Stimulated activated CD4-positive, alpha-beta T cell treated with anti-CD3 and anti-CD28 coated beads, Interleukin-2, amount 100 ng/mL, for 48 hours (primary cell): ENCODE results near the gene SCAF4.
A peak's percentile ranks its signal among the peaks of the same experiment; 100 is the strongest.
"Not testable (repeated sequence)": the region's sequence is repeated elsewhere in the genome, so short reads cannot be mapped to it uniquely, and the experiment has no call there.

Source experiments
- DNase-seq, 2 donors: peaks; one replicate each; pipeline ENCODE4 v3.0.0-alpha.2; 2020

The SCAF4 gene

GRCh38 chr21:31668651-31669491 is 63.0 kb downstream of the SCAF4 start:
- DNase-seq = no peak

GRCh38 chr21:31667639-31668038 is 64.3 kb downstream of the SCAF4 start:
- DNase-seq = no peak

- DNase-seq = no peak
Measured at GRCh38 chr21:31667132-31667531, 64.8 kb downstream of the SCAF4 start.

GRCh38 chr21:31666445-31667010 is 65.4 kb downstream of the SCAF4 start:
- no peak for DNase-seq

- not testable (repeated sequence) for DNase-seq
Measured at GRCh38 chr21:31665869-31666268, 66.0 kb downstream of the SCAF4 start.

DNA sequence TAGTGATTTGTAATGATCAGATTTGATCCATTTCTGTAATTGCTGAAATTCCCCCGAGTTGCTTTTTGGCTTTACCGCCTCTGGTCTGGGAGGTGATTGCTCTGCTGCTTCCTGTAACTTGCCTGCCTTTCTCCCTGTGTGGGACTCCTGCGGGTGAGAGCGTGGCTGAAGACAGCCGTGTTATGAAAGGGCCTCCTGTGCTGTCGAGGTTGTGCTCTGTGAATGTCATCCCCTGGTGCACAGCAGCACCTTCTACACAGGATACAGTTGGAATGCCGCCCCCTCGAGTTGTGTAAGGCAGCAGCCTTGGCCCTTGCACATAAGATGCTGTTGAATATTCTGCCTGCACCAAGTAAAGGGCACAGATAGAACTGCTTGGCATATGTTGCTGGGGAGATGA is 66.5 kb downstream of the SCAF4 start:
- peak in 1 of 2 donors; percentile 12 for DNase-seq

- no peak for DNase-seq
Measured at GRCh38 chr21:31663584-31664249, 68.2 kb downstream of the SCAF4 start.

DNA sequence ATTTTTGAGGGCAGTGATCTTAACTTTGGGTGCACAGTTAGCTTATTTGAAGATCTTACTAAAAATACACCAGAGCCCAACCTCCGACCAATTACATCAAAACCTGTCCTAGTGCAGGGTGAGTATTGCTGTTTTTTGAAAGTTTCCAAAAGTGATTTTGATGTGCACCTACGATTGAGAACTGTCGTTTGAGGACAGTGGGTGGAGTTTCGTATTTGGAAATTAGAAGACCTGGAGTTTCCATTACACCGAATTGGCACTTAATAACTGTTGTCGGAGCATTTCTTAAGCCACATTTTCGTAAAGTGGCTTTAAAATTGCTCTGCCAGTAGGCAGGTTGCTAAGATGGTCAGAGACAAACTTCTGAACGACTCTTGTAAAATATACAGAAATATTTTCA is 71.3 kb downstream of the SCAF4 start:
- no peak for DNase-seq

DNA sequence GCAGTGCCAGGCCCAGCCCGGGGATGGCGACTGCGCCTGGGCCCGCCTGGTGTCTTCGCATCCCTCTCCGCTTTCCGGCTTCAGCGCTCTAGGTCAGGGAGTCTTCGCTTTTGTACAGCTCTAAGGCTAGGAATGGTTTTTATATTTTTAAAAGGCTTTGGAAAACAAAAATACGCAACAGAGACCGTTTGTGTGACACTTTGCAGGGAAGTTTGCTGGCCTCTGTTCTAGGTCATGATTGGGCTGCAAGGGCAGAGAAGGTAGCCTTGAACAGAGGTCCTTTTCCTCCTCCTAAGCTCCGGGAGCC is 71.7 kb downstream of the SCAF4 start:
- no peak for DNase-seq

DNA sequence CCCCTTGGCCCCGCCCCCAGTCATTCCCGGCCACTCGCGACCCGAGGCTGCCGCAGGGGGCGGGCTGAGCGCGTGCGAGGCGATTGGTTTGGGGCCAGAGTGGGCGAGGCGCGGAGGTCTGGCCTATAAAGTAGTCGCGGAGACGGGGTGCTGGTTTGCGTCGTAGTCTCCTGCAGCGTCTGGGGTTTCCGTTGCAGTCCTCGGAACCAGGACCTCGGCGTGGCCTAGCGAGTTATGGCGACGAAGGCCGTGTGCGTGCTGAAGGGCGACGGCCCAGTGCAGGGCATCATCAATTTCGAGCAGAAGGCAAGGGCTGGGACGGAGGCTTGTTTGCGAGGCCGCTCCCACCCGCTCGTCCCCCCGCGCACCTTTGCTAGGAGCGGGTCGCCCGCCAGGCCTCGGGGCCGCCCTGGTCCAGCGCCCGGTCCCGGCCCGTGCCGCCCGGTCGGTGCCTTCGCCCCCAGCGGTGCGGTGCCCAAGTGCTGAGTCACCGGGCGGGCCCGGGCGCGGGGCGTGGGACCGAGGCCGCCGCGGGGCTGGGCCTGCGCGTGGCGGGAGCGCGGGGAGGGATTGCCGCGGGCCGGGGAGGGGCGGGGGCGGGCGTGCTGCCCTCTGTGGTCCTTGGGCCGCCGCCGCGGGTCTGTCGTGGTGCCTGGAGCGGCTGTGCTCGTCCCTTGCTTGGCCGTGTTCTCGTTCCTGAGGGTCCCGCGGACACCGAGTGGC is 72.2 kb downstream of the SCAF4 start, which contains the start of gene SOD1:
TSS of gene SOD1 (plus strand) at position 158 of the 723 bp plus-strand sequence. CDS start at position 235, 77 bp downstream.
- DNase-seq = peak; percentile 93 to 94

DNA sequence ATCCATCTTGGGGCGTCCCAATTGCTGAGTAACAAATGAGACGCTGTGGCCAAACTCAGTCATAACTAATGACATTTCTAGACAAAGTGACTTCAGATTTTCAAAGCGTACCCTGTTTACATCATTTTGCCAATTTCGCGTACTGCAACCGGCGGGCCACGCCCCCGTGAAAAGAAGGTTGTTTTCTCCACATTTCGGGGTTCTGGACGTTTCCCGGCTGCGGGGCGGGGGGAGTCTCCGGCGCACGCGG is 72.7 kb downstream of the SCAF4 start:
- DNase-seq = no peak

GRCh38 chr21:31658053-31658452 is 73.9 kb downstream of the SCAF4 start:
- DNase-seq = no peak

- peak; percentile 29 to 36 for DNase-seq
Measured at GRCh38 chr21:31656199-31657095, 75.5 kb downstream of the SCAF4 start.

GRCh38 chr21:31654821-31655580 is 76.9 kb downstream of the SCAF4 start:
- not testable (repeated sequence) for DNase-seq

DNA sequence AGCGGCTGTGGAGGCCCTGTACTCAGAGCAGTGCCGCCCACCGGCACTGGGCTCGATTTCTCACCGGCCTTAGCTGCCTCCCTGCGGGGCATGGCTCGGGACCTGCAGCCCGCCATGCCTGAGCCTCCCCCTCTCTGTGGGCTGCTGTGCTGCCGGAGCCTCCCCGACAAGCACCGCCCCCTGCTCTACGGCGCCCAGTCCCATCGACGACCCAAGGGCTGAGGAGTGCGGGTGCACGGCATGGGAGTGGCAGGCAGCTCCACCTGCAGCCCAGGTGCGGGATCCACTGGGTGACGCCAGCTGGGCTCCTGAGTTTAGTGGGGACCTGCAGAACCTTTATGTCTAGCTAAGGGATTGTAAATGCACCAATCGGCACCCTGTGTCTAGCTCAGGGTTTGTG is 77.6 kb downstream of the SCAF4 start:
- DNase-seq = no peak

GRCh38 chr21:31651491-31651890 is 80.4 kb downstream of the SCAF4 start:
- not testable (repeated sequence) for DNase-seq

DNA sequence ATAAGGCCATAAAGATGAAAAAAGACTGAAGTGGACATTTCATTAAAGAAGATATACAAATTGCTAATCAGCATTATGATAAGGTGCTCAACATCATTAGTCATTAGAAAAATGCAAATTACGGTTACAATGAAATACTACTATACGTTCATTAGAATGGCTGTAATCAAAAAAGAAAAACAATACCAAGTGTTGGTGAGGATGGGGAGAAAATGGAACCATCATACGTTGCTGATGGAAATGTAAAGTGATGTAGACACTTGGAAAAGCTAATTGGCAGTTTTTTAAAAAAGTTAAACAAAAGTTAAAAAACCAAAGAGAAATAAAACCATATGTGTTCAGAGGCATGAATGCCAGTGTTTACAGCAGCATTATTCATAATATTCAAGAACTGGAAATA is 81.0 kb downstream of the SCAF4 start:
- DNase-seq = no peak

GRCh38 chr21:31647650-31648049 is 84.3 kb downstream of the SCAF4 start:
- no peak for DNase-seq

- no peak for DNase-seq
Measured at GRCh38 chr21:31644643-31645042, 87.3 kb downstream of the SCAF4 start.

- DNase-seq = no peak
Measured at GRCh38 chr21:31641416-31641922, 90.4 kb downstream of the SCAF4 start.

- DNase-seq = no peak
Measured at GRCh38 chr21:31636874-31637273, 95.0 kb downstream of the SCAF4 start.

GRCh38 chr21:31634993-31635392 is 96.9 kb downstream of the SCAF4 start:
- DNase-seq = no peak
